NOMO-1 treated with DMSO at 0.1 percent for 48 hours (cell line): ENCODE results near the gene PRDX2.
A peak's percentile ranks its signal among the peaks of the same experiment; 100 is the strongest.
"Not testable (repeated sequence)": the region's sequence is repeated elsewhere in the genome, so short reads cannot be mapped to it uniquely, and the experiment has no call there.

Source experiments
- DNase-seq: peaks from one replicate; lab custom pipeline; 2025; ENCODE audit not compliant: unreplicated experiment; lab: John Stamatoyannopoulos, UW

PRDX2 gene

GRCh38 chr19:12801466-12802266 lies at the start of gene PRDX2, which contains the start of gene THSD8:
Gene PRDX2, minus strand, starts transcription at chr19:12801800. Its CDS starts 539 bp downstream, at chr19:12801261.
Gene THSD8, plus strand, starts transcription at chr19:12802069. Its CDS starts 3 bp downstream, at chr19:12802072.
- peak; percentile 66 for DNase-seq

- DNase-seq, result peak; percentile 74
Measured at GRCh38 chr19:12847159-12848139, 45.8 kb upstream of the PRDX2 start.

GRCh38 chr19:12846613-12847012 lies 45.0 kb upstream of the PRDX2 start:
- not testable (repeated sequence) for DNase-seq

- no peak for DNase-seq
Measured at GRCh38 chr19:12843999-12844732, 42.6 kb upstream of the PRDX2 start.

- DNase-seq, result no peak
Measured at GRCh38 chr19:12843328-12843727, 41.7 kb upstream of the PRDX2 start.

- DNase-seq, result no peak
Measured at GRCh38 chr19:12842511-12842910, 40.9 kb upstream of the PRDX2 start.

- DNase-seq, result no peak
Measured at GRCh38 chr19:12841094-12841493, 39.5 kb upstream of the PRDX2 start.

- DNase-seq, result peak; percentile 14
Measured at GRCh38 chr19:12840091-12841079, 38.8 kb upstream of the PRDX2 start.

GRCh38 chr19:12838886-12839756 lies 37.5 kb upstream of the PRDX2 start:
- no peak for DNase-seq

GRCh38 chr19:12838182-12838885 lies 36.7 kb upstream of the PRDX2 start, which contains the start of gene MAST1:
Gene MAST1, plus strand, starts transcription at chr19:12838515. Its CDS starts 58 bp downstream, at chr19:12838573.
- peak; percentile 30 for DNase-seq

GRCh38 chr19:12837225-12837624 lies 35.6 kb upstream of the PRDX2 start:
- no peak for DNase-seq

- no peak for DNase-seq
Measured at GRCh38 chr19:12836529-12836863, 34.9 kb upstream of the PRDX2 start.

- DNase-seq, result no peak
Measured at GRCh38 chr19:12834976-12835757, 33.6 kb upstream of the PRDX2 start.

- no peak for DNase-seq
Measured at GRCh38 chr19:12834566-12834943, 33.0 kb upstream of the PRDX2 start, which contains the start of gene RTBDN. Gene RTBDN, minus strand, starts transcription at chr19:12834579. Its CDS starts 4,600 bp downstream, at chr19:12829979.

GRCh38 chr19:12833738-12834565 lies 32.4 kb upstream of the PRDX2 start:
- DNase-seq, result no peak

GRCh38 chr19:12833418-12833737 lies 31.8 kb upstream of the PRDX2 start:
- DNase-seq, result no peak

GRCh38 chr19:12828494-12828893 lies 26.9 kb upstream of the PRDX2 start:
- DNase-seq, result peak; percentile 45
